Uterus (tissue), 2 donors: ENCODE data around the gene NCAM1.

Experiments used
- CTCF ChIP-seq, 4 experiments: fragments of 200-600 bp in 2 of 4; fragments of 450-650 bp in 2 of 4; sonication (generic) in 2 of 4; IDR thresholded peaks; one replicate each; pipeline ENCODE4 v1.5.1; 2016 to 2019; ENCODE audit warnings: antibody characterized with exemption in 4 of 4, mild to moderate bottlenecking in 2 of 4, moderate library complexity in 1 of 4
- POLR2A ChIP-seq, 2 donors: fragments of 450-650 bp; IDR thresholded peaks; one replicate each; pipeline ENCODE4 v1.6.1; 2016; ENCODE audit warnings: antibody characterized with exemption in 2 of 2, mild to moderate bottlenecking in 1 of 2, moderate library complexity in 1 of 2

DNA sequence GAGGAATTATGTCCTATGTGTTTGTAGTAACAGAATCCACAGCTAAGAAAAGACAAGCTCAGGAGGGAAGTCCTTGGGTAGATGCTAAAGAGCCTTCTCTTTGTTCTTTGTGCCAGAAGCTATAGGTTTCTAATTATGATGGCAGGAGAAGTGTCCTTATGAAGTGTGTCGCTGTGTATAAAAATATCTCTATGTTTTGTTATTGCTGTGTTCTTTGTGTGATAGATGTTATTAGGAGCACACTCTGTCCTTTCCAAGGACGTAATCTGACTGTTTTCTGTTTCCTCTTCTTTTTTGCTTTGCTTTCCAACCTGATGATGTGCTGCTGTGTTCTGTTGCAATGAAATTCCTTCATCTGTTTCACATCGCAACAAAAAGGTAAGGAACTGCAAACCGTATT is 171.9 kb downstream of the NCAM1 start:
- TF ChIP-seq CTCF (IDR thresholded peaks at IDR 0.05) (no peak), POLR2A (IDR thresholded peaks at IDR 0.05) (no peak)
